Brain pericyte (primary cell): Measurements from ENCODE around the gene RPH3AL.

Experiments used
- DNase-seq: peaks from one replicate; pipeline ENCODE4 v3.0.0-alpha.2; 2012; ENCODE audit warnings: low read depth, low spot score

The RPH3AL gene

GRCh38 chr17:353213-353837, 718 bp upstream of the RPH3AL start:
- no peak for DNase-seq

- no peak for DNase-seq
Measured at GRCh38 chr17:351875-352420, 659 bp downstream of the RPH3AL start.

GRCh38 chr17:351449-351738, 1.2 kb downstream of the RPH3AL start:
- DNase-seq: no peak

- DNase-seq: no peak
Measured at GRCh38 chr17:350706-351448, 1.7 kb downstream of the RPH3AL start.

- no peak for DNase-seq
Measured at GRCh38 chr17:349666-350065, 2.9 kb downstream of the RPH3AL start.

- DNase-seq: no peak
Measured at GRCh38 chr17:348692-349425, 3.7 kb downstream of the RPH3AL start.

GRCh38 chr17:348012-348411, 4.6 kb downstream of the RPH3AL start:
- no peak for DNase-seq

GRCh38 chr17:347309-347899, 5.2 kb downstream of the RPH3AL start:
- DNase-seq: no peak

- no peak for DNase-seq
Measured at GRCh38 chr17:345992-346785, 6.4 kb downstream of the RPH3AL start.

GRCh38 chr17:345261-345660, 7.3 kb downstream of the RPH3AL start:
- DNase-seq: no peak

- no peak for DNase-seq
Measured at GRCh38 chr17:343875-344752, 8.5 kb downstream of the RPH3AL start.

- no peak for DNase-seq
Measured at GRCh38 chr17:343211-343610, 9.4 kb downstream of the RPH3AL start.

- no peak for DNase-seq
Measured at GRCh38 chr17:340074-340473, 12.5 kb downstream of the RPH3AL start.

GRCh38 chr17:339193-340061, 13.2 kb downstream of the RPH3AL start:
- no peak for DNase-seq

GRCh38 chr17:338442-339192, 14.0 kb downstream of the RPH3AL start:
- DNase-seq: no peak

- DNase-seq: no peak
Measured at GRCh38 chr17:337866-338265, 14.7 kb downstream of the RPH3AL start.

GRCh38 chr17:337453-337852, 15.2 kb downstream of the RPH3AL start:
- no peak for DNase-seq

- DNase-seq: no peak
Measured at GRCh38 chr17:337022-337420, 15.6 kb downstream of the RPH3AL start.
